GM19463 (cell line): ENCODE measurements around the gene RASA3.
"Not testable (repeated sequence)": the region's sequence is repeated elsewhere in the genome, so short reads cannot be mapped to it uniquely, and the experiment has no call there.

Source experiments
- ATAC-seq: cut with Tn5 transposase; IDR thresholded peaks from one replicate; pipeline ENCODE4 v1.9.1; 2021; ENCODE audit warnings: mild to moderate bottlenecking, moderate library complexity; ENCODE audit not compliant: unreplicated experiment

RASA3 gene

GRCh38 chr13:114114006-114114640, 18.3 kb downstream of the RASA3 start:
- no peak for ATAC-seq

GRCh38 chr13:114113395-114113794, 19.0 kb downstream of the RASA3 start:
- ATAC-seq, result not testable (repeated sequence)

- no peak for ATAC-seq
These were observed 19.5 kb downstream of the RASA3 start for GRCh38 chr13:114112826-114113322.

GRCh38 chr13:114112231-114112825, 20.1 kb downstream of the RASA3 start:
- ATAC-seq, result no peak

- no peak for ATAC-seq
These were observed 20.8 kb downstream of the RASA3 start for GRCh38 chr13:114111577-114111976.

GRCh38 chr13:114110830-114111189, 21.6 kb downstream of the RASA3 start:
- not testable (repeated sequence) for ATAC-seq

- peak; percentile 59 for ATAC-seq
These were observed 22.2 kb downstream of the RASA3 start for GRCh38 chr13:114110091-114110829.

GRCh38 chr13:114109641-114110041, 22.8 kb downstream of the RASA3 start:
- ATAC-seq, result no peak

GRCh38 chr13:114108894-114109293, 23.5 kb downstream of the RASA3 start:
- ATAC-seq, result no peak

- no peak for ATAC-seq
These were observed 24.2 kb downstream of the RASA3 start for GRCh38 chr13:114108141-114108761.

GRCh38 chr13:114107686-114108081, 24.7 kb downstream of the RASA3 start:
- ATAC-seq, result no peak

- ATAC-seq, result no peak
These were observed 25.3 kb downstream of the RASA3 start for GRCh38 chr13:114106991-114107685.

- no peak for ATAC-seq
These were observed 25.9 kb downstream of the RASA3 start for GRCh38 chr13:114106526-114106925.

- no peak for ATAC-seq
These were observed 26.8 kb downstream of the RASA3 start for GRCh38 chr13:114105521-114106225.

- ATAC-seq, result no peak
These were observed 27.5 kb downstream of the RASA3 start for GRCh38 chr13:114104655-114105520.

- ATAC-seq, result no peak
These were observed 28.4 kb downstream of the RASA3 start for GRCh38 chr13:114103801-114104654.

GRCh38 chr13:114103289-114103621, 29.2 kb downstream of the RASA3 start:
- ATAC-seq, result not testable (repeated sequence)

GRCh38 chr13:114102521-114103288, 29.7 kb downstream of the RASA3 start:
- no peak for ATAC-seq
